Epidermal melanocyte (primary cell): ENCODE data around the gene POU4F3.
"Not testable (repeated sequence)": the region's sequence is repeated elsewhere in the genome, so short reads cannot be mapped to it uniquely, and the experiment has no call there.

Source experiments
- DNase-seq: peaks from one replicate; pipeline ENCODE4 v3.0.0; 2011; ENCODE audit warnings: low spot score; ENCODE audit not compliant: insufficient read length

Gene POU4F3, protein sequence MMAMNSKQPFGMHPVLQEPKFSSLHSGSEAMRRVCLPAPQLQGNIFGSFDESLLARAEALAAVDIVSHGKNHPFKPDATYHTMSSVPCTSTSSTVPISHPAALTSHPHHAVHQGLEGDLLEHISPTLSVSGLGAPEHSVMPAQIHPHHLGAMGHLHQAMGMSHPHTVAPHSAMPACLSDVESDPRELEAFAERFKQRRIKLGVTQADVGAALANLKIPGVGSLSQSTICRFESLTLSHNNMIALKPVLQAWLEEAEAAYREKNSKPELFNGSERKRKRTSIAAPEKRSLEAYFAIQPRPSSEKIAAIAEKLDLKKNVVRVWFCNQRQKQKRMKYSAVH

DNA sequence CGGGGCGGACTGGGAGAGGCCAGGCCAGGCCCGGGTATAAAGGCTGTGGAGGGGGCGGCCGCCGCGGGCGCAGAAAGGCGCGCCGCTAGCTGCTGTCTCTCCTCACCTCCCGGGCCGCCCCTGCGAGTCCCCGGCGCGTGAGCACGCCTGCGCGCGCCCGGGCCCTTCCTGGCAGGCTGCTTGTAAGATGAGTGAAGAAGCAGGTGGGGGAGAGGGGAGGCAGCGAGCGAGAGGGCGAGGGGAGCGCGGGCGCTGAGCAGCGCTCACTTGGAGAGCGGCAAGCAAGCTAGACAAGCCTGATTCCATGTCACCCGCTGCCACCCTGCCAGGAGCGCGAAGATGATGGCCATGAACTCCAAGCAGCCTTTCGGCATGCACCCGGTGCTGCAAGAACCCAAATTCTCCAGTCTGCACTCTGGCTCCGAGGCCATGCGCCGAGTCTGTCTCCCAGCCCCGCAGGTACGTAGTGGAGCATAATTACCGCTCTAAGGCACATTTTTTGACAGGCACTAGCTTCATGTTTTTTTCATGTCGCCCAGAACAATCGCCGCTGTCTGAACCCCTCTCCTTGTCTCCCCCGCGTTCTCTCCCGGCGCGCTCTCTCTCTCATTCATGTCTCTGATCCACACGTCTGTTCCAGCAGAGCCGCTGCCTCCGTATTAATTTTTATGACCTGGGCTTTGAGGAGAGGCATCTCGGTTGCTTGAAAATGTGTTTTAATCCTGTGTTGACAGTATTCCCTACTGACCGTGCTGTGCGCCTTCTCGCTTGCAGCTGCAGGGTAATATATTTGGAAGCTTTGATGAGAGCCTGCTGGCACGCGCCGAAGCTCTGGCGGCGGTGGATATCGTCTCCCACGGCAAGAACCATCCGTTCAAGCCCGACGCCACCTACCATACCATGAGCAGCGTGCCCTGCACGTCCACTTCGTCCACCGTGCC lies at the start of gene POU4F3:
Gene POU4F3, plus strand, starts transcription at position 66 of the 941 bp plus-strand sequence. Its CDS starts 274 bp downstream, at position 340.
- no peak for DNase-seq

DNA sequence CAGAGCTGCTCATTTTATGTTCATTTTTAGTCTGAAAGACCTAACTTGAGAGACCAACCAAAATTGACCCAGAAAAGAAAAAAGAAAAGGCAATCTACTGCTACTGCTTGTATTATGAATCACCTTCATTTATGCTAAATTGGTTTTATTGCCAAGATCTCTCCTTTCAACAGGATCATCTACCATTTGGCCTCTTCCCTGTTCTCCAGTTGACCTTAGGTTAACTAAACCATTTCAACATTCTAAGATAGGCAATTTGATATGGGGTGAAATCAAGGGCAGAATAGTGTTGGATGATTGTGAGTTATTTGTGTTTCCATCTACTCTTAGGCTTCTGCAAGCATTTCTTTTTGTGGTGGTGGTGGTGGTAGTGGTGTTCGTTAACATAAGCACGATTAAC lies 48.3 kb upstream of the POU4F3 start:
- no peak for DNase-seq

DNA sequence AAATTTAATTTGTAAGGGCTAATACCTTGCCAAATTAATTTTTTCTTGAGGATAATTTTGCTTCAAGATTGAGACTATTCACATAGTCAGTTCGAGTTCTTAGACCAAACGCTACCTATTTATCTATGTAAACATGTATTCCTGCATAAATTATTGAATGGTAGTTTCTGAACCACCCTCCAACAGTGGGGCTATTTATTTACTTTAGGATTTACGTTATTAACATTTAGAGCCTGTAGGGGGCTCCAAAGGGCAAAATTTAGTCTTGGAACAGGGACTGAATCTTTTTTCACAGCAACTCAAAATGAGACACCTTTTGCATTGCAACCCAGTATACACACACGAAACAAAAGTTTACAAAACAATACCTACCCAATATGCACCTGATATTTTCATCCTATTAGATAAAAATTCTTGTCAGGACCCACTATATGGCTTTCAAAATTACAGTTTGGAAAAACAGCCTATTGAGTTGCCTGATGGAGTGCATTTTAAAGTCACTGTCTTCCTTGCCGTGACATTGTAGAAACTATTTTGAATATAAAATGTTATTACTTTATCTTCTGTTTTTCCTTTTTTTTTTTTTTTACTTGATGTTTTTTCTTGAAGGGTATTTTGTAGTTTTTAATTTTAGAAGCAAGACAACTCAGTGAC lies 47.1 kb upstream of the POU4F3 start:
- peak; percentile 32 for DNase-seq

DNA sequence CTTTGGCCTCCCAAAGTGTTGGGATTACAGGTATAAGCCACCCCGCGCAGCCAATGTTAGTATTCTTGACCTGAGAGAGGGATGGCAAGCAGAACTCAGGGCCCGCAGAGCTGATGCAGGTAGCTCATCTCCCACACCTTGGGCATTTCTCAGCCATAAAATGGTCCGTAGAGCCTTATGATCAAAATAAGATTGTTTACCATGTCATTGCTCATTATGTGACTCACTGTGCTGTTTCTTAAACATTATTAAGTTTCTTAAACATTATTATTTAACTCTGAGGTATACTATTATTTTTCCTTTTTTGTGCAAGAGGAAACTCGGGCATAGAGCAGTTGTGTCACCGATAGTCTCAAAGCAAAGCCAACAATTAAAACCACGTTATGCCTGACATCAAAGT lies 42.4 kb upstream of the POU4F3 start:
- no peak for DNase-seq

DNA sequence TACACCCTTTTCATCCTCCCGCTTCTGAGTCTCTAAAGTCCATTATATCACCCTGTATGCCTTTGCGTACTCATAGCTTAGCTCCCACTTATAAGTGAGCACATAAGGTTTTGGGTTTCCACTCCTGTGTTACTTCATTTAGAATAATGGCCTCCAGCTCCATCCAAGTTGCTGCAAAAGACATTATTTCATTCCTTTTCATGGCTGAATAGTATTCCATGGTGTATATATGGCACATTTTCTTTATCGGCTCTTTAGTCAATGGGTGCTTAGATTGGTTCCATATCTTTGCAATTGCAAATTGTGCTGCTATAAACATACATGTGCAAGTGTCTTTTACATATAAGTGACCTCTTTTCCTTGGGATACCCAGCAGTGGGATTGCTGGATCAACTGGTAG lies 39.7 kb upstream of the POU4F3 start:
- not testable (repeated sequence) for DNase-seq

DNA sequence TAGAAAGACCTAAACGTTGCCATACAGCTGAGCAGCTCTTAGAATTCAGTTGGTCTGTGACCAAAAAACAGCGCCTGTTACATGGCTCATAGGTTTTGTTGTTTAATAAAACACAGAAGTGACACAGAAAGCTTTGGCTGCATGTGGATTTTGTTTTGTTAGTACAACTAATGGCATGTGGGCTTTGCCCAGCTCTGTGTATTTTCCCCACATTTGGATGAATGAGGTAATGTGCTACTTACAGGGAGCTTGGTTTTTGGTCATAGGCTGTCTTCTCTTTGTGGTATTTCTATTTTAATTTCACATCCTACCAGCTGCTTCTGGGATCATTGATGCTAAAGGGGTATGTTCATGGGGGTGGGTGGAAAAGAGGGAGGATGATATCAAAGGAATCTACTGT lies 37.0 kb upstream of the POU4F3 start:
- DNase-seq: no peak

DNA sequence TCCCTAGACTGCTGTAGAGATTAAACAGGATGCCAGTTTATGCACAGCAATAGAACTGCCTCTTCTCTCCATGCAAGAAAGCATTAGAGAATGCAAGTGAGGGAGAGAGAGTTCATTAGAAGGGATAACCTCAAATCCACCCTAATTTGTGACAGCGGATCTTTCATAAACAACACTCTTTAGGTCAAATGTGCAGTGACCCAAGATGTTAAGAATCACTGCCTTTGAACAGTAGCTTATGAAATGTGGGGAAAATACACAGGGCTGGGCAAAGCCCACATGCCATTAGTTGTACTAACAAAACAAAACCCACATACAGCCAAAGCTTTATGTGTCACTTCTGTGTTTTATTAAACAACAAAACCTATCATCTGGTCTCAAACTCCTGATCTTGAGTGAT lies 36.2 kb upstream of the POU4F3 start:
- no peak for DNase-seq

DNA sequence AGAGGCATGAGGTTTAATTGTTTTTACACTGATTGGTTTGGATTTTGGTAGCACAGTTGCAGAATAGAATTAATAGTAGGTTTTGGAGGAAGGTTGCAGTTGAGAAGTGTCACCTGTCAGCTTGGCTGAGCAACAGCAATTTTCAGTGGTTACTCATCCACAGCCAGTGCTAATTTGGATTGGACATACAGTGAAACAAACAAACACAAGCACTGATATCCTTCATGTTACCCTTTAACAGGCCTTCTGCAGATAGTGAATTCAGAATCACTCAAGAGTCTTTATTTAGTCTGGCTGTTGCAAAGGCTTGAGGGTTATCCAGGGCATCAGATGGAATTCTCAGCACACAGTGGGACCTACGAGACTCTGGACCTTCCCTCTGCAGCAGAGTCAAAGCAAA lies 31.8 kb upstream of the POU4F3 start:
- DNase-seq: no peak

DNA sequence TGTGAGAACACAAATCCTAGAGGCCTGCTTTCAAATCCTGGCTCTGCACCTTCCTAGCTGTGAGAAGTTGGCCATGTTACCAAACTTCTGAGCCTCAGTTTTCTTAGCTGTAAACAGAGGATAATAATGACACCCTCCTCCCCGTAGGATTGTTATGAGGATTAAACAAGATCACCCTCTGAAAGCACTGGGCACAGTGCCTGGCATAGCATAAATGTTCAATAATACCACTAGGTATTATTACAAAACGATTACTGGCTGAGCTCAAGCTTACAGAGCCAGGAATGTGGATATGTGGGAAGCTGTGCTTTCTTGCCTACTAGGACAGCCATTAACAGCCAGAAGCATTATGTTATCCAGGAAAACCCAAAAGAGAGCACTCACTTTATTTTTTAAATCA lies 30.8 kb upstream of the POU4F3 start:
- DNase-seq: no peak

DNA sequence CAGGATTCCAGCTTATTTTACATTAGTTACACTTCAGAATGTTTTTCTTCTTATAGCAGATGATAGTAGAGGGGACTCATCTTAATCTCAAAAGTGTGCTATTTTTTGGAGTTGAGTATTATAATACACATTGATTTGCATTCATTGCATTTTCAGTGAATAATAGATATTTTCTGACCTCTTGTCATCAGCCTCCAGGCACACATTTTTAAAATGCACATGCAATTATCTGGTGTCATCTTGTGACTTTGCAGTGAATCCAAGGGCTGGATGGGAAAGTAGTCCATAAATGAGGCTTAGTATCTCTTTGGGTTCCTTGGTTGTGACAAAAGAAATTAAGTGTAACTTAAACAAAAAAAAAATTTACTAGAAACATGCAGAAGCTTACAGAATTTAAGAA lies 28.1 kb upstream of the POU4F3 start:
- no peak for DNase-seq

DNA sequence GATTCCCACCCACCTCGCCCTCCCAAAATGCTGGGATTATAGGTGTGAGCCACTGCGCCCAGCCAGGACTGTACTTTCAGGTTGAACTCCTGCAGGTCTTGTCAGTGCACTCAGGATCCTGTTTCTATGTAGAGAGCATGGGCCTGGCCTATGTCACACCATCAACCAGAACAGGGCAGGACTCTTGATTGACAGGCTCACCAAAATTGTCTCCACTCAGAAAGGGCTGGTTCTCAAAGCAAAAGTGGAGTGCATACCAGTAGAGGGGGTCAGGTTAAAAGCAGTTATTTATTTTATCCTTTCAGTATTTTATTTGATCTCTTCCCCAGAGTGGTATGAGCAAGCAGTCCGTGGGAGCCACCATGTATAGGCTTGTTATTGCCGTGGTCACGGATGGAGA lies 27.4 kb upstream of the POU4F3 start:
- no peak for DNase-seq

DNA sequence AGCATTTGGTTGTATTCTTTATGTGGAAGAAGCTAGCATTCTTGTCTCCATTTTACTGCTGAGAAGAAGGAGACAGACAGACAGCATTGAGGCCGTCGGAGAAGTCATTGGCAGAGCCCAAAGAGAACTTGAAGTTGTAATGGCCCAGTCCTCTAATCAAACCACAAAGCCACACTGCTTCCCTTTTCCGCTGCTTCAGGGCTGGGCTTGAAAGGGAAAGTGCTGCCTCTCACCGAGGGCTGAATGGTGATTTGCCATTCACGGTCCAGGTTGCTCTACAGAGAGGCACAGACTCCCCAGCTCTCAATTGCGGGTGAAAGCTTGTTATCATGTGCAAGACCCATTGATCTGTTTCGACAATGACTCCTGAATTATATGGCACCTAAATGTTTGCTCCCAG lies 25.6 kb upstream of the POU4F3 start:
- no peak for DNase-seq

DNA sequence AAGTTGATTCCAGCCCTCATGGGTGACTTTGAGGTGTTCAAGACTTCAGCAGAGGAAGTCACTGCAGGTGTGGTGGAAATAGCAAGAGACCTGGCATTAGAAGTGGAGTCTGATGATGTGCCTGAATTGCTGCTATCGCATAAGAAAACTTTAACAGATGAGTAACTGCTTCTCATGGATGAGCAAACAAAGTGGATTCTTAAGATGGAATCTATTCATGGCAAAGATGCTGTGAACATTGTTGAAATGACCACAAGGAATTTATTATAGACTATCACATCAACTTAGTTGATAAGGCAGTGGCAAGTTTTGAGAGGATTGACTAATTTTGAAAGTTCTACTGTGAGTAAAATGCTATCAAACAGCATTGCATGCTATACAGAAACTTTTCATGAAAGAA lies 17.1 kb upstream of the POU4F3 start:
- DNase-seq: no peak

DNA sequence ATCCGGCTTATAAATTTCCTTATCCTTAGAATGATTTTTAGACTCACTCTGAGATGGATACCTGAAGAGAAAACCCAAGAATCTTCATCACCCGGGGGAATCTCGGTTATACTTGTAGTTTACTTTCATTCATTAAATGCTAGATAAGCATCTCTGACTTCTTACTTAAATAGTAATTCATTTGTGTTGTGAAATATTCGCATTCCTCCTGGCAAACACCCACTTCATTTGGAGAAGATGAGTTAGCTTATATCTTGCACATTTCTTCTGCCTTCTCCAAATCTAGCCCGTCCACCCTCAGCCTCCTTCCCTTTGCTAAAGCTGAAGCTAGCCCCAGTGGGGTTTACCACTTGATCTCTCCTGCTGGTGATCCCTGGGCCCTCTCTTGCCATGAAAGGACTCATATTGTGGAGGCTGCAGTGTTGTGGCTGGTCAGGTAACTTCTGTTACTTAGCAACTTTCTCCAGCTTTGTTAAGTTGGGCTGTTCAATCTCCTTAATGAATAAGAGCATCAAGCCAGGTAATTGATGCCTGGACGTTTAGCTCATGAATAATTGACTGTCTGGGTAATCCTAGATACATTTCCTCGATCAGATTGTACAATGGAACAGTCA lies 11.3 kb upstream of the POU4F3 start:
- DNase-seq: no peak

DNA sequence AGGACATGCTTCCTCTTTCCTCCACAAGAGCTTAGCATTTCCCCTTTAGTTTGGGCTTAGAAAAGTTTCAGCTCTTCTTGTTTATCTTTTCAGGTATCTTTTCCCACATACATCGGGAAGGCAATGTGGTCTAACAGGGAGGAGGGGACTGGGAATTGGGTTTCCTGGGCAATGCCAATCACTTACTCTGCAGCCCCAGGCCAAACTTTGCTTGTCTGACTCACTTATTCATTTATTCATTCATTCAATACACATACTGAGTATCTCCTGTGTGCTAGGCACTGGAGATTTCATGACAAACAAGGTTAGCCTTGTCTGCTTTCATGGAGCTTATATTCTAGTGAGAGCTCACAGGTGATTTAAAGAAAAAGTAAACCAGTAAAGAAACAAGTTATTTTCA lies 10.7 kb upstream of the POU4F3 start:
- no peak for DNase-seq

DNA sequence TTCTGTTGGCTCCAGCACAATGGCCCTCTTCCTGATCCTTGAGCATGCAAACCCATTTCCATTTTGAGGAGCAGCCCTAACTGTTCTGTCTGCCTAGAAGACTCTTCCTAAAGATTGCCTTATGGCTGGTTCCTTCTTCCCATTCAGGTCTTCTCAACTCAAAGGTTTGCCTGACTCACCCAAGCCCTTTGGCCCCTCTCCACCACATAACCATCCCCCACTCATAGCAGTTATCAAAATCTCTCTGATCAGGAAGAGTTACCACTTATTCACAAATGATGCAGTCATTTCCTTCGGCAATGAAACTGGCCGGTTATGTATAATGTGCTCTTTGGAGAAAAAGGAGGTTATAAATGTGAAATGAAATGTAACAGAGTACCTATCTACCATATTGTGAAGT lies 8.9 kb upstream of the POU4F3 start:
- DNase-seq: no peak

DNA sequence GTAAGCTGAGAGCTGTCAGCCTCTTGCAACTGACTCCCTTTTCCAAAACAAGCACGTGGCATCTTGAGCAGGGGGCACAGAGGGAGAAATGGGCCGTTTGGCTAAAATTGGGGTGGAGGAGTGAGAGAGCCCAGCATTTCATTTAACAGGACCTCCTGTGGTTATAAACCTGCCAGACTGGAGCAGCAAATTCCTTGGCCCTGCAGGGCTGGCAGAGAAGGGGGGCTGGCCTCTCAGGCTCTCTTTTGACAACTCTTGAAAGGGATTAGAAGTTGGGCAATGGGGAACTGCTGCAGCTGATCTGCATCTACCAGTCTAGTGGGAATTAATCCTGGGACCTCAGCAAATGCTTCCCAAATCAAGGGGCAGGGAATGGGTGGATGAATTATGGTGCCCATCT lies 7.2 kb upstream of the POU4F3 start:
- no peak for DNase-seq

DNA sequence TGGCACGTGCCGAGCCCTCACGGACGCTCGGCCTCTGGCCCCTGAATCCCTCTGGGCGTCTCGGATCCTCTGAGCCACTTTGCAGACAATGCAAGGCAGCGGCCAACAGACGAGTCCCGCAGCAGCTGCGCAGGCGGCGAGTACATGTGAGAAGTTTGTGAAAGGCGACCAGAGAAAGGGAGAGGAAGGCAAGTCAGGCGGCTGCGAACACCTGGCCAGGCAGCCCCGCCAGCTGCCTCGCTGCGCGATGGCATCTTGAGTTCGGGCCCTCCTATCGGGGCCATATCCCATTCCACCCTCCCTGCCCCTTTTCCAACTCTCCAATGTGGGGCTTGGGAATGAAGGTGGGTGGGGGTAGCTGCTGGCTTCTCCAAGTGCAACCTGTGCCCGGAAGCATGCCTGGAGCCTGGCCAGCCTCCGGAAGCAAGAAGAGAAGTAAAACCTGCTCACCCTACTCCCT lies 4.5 kb upstream of the POU4F3 start:
- no peak for DNase-seq

DNA sequence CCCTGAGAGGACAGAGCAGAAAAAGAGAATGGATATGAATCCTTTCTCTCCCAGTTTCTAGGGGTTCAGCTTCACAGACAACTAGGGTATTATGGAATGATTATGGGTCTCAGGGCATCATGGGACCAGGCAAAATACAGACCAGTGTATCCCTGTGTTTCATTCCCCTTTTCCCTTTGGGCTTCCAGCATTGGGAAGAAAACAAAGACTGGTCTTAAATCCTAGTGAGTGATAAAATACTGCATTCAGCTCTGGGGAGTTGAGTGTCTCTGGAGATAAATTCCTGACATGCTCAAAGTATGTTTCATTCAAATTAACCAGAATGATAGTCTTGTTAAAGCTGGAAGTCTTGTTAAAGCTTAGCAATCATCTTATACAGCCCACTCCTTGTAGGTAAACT lies 2.4 kb upstream of the POU4F3 start:
- DNase-seq: no peak

DNA sequence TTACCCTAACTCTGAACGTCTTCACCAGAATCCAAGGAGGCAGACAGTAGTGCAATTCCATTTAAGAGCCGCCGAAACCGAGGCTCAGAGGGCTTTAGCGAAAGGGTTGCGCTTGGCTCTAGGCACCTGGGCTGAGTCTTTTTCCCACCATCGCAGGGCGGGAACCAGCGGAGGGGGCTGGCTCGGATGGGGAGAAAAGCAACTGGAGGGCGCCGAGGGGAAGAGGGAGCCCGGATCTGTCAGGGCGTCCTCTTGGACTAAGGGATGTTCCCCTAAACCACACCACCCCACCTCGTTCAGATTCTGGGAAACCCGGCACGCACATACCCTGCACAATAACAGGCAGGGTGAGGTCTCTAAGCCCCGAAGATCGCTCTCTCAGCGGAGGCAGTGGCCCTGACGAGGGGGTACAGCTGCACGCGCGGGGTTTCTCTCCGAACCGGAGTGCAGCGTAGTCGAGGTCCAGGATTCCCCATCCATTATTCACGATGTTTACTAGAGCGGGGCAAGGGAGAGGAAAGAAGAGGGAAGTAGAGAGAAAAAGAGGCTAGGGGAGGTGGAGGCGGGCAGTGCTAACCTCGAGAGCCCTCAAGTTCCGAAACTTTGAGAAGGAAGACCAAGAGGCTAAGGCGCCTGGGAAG lies 1.3 kb upstream of the POU4F3 start:
- DNase-seq: no peak

DNA sequence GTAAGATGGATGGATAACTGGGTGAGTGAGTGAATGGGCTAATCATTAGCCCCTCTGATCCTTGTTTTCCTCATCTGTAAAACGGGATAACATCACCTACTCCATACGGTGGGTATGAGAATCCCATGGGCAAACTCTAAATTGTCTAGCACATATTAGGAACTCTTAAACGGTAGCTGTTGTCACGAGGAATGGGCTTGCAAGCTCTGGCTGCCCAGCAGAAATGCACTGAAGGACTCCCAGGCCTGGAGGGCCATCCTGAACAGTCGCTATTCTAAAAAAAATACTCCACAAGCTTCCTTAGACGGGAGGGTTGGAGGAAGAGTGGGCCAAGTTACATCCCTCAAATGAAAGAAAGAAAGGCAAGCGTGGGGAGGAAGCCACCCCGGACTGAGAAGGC lies 711 bp upstream of the POU4F3 start:
- no peak for DNase-seq
